ENCODE results near the gene AMDHD2. TPM values are rescaled to one million over a fixed set of nuclear protein-coding genes. Genes with fewer than 3 reads are reported as not detected.
"Not testable (repeated sequence)": the region's sequence is repeated elsewhere in the genome, so short reads cannot be mapped to it uniquely, and the experiment has no call there.

AMDHD2 gene
- polyA plus RNA-seq, 4 donors, result 26.7 to 120 (median 36.0) TPM

DNA sequence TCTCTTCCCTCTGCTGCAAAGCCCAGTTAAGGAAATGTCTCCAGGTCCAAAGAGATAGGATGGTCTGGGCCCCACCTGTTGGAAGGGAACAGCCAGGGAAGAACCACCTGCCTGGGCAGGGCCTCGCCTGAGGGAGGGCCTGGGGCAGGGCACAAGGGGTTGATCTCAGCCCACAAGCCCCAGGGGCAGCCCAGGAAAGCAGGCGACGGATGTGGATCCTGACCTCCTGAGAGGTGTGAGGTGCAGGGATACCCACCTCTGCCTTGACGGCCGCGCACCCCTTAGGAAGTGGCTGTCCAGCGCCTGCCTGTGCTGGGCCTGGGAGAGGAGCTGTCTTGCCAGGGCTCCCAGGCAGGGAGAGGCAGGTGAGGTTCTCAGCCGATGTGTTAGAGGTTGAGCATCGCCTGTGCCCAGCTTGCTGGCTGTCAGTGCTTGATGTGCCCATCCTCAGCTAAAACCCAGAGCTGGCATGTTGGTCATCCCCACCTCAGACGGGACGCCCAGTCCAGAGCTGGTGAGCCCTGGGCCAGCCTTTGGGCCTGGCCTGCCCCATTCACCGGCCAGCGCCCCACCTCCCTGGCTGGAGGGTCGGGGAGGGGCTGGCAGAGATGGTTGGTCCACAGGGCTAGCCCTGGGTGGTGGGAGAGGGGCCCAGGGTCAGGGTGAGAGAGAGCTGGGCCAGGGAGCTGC is 10.6 kb downstream of the AMDHD2 start:
- no peaks in the 10 kb centered on the region for H3K27me3 ChIP-seq (ENCODE audit: control insufficient read depth in 3 of 3, insufficient read depth in 3 of 3, low read length in 3 of 3)
- 77 to 84% (median 79%) methylated on average over 13 to 14 of the region's 14 CpGs for WGBS, 3 donors
- FAIRE-seq, result no peak
- peak overlapping the region in 2 of 3 donors; percentile 79 to 89 for H3K27ac ChIP-seq (ENCODE audit: low read depth in 1 of 3, low read length in 2 of 3)
- peaks cover 0 to 54% (median 8%) of the 10 kb centered on the region in 3 donors for H3K36me3 ChIP-seq (ENCODE audit: control insufficient read depth in 3 of 3, insufficient read depth in 2 of 3, low read depth in 1 of 3, low read length in 3 of 3)
- H3K9me3 ChIP-seq (ENCODE audit: control insufficient read depth in 2 of 2, insufficient read depth in 1 of 2, low read depth in 1 of 2, low read length in 1 of 2), result no peaks in the 10 kb centered on the region
- H3K4me1 ChIP-seq (ENCODE audit: control insufficient read depth in 3 of 3, insufficient read depth in 2 of 3, low read depth in 1 of 3, low read length in 2 of 3), result peaks cover 0 to 37% (median 5%) of the 10 kb centered on the region in 3 donors
- no peak for DNase-seq
- H3K4me3 ChIP-seq (ENCODE audit: low read depth in 1 of 3, low read length in 3 of 3), result peak overlapping the region in 1 of 3 donors; percentile 46

DNA sequence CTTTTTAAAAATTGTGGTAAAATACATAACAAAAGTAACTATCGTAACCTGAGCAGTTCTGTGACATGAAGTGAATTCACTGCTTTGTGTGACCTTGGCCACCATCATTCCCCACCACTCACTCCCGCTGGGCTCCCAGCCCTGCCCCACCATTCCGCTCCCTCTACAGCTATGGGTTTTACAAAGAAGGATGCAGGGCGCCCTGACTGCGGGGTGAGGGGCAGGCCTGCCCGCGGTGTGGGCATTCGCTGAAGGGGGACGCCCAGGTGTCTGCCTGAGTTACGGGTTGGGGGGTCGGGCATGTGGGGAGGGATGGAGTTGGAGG is 11.2 kb downstream of the AMDHD2 start, which contains the start of gene CEMP1:
TSS of gene CEMP1 (minus strand) at position 38 of the 325 bp plus-strand sequence. CDS start 335 bp downstream, outside the sequence.
- Histone ChIP-seq H3K4me3 (ENCODE audit: low read depth in 1 of 3, low read length in 3 of 3) (peak within 1 kb of the TSS; percentile 50 to 76 (median 66)), H3K27ac (ENCODE audit: low read depth in 1 of 3, low read length in 2 of 3) (peak within 1 kb of the TSS; percentile 98 to 99 (median 98)), H3K27me3 (ENCODE audit: control insufficient read depth in 3 of 3, insufficient read depth in 3 of 3, low read length in 3 of 3) (no peaks in the 10 kb centered on the region), H3K9me3 (ENCODE audit: control insufficient read depth in 2 of 2, insufficient read depth in 1 of 2, low read depth in 1 of 2, low read length in 1 of 2) (no peaks in the 10 kb centered on the region), H3K36me3 (ENCODE audit: control insufficient read depth in 3 of 3, insufficient read depth in 2 of 3, low read depth in 1 of 3, low read length in 3 of 3) (peaks cover 0 to 49% (median 8%) of the 10 kb centered on the region in 3 donors), H3K4me1 (ENCODE audit: control insufficient read depth in 3 of 3, insufficient read depth in 2 of 3, low read depth in 1 of 3, low read length in 2 of 3) (peaks cover 0 to 31% (median 5%) of the 10 kb centered on the region in 3 donors)
- 12 to 19% (median 13%) methylated on average over 11 of the region's 11 CpGs for WGBS, 3 donors
- no peak for DNase-seq
- FAIRE-seq, result no peak

DNA sequence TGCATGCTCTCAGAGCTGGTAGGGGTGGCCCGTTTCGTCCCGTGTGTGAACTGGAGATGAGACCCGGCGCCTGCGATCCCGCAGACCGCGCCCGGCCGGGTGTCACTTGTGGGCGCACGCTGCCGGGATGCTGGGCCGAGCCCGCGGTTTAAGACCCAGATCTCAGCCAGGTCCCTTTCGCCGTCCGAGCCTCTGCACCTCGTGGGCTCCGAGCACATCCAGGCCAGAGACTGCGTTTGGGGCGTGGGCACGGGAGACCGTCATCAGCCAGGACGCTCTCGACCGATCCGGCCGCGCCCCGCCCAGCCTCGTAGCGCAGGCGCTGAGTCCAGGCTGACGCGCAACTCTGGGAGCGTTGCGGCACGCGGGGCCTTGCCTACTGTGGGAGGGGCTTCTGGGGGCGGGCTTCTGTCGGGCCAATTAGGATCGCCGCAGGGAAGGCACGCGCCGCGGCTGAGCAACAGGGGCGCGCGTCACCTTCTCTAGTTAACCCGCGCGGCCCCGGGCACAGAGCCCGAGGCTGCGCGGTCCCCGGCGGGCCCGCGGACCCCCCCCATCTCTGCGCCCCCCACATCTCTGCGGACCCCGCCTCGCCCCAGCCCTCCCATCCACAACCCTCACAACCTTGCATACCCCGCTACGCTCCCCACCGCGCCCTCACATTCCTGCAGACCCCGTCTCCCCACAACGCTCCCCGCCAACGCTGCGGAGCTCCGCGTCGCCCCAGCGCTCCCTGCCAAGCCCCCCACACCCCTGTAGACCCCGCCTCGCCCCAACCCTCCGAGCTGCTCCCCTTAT is 11.7 kb downstream of the AMDHD2 start:
- 0 to 1% (median 1%) methylated on average over 57 to 84 of the region's 84 CpGs for WGBS, 3 donors
- H3K27ac ChIP-seq (ENCODE audit: low read depth in 1 of 3, low read length in 2 of 3), result peak overlapping the region; percentile 98 to 99 (median 98)
- no peaks in the 10 kb centered on the region for H3K27me3 ChIP-seq (ENCODE audit: control insufficient read depth in 3 of 3, insufficient read depth in 3 of 3, low read length in 3 of 3)
- no peak for FAIRE-seq
- no peaks in the 10 kb centered on the region for H3K9me3 ChIP-seq (ENCODE audit: control insufficient read depth in 2 of 2, insufficient read depth in 1 of 2, low read depth in 1 of 2, low read length in 1 of 2)
- peaks cover 0 to 31% (median 5%) of the 10 kb centered on the region in 3 donors for H3K4me1 ChIP-seq (ENCODE audit: control insufficient read depth in 3 of 3, insufficient read depth in 2 of 3, low read depth in 1 of 3, low read length in 2 of 3)
- peak; percentile 99 for DNase-seq
- peaks cover 0 to 43% (median 8%) of the 10 kb centered on the region in 3 donors for H3K36me3 ChIP-seq (ENCODE audit: control insufficient read depth in 3 of 3, insufficient read depth in 2 of 3, low read depth in 1 of 3, low read length in 3 of 3)
- H3K4me3 ChIP-seq (ENCODE audit: low read depth in 1 of 3, low read length in 3 of 3), result peak overlapping the region; percentile 50 to 76 (median 66)

DNA sequence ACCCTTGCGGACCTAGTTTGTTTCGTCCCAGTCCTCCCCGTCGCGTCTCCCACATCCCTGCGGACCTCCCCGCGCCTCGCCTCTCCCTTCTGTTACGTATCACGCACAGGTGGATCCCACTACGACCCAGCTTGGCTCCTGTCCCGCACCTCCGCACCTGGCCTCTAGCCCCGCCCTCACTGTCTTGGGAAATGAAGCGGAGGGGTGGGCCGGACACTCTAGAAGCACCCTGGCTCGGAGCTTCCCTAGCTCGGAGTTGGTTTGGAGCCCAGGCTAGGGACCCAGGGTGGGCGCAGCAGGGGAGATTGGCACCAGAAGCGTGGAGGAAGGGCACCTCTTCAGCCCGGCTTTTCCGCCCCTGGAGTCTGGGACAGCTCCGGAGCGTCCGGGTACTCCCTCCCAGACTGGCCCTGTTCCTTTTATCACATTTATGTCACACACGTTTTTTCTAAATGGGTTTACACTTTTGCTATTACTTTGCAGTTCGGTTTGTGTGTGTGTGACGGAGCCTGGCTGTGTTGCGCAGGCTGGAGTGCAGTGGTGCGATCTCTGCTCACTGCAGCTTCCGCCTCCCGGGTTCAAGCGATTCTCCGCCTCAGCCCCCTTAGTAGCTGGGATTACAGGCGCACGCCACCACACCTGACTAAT is 12.4 kb downstream of the AMDHD2 start:
- FAIRE-seq (no peak), DNase-seq (peak; percentile 84 to 91)
- peaks cover 0 to 27% (median 5%) of the 10 kb centered on the region in 3 donors for H3K4me1 ChIP-seq (ENCODE audit: control insufficient read depth in 3 of 3, insufficient read depth in 2 of 3, low read depth in 1 of 3, low read length in 2 of 3)
- no peaks in the 10 kb centered on the region for H3K9me3 ChIP-seq (ENCODE audit: control insufficient read depth in 2 of 2, insufficient read depth in 1 of 2, low read depth in 1 of 2, low read length in 1 of 2)
- H3K36me3 ChIP-seq (ENCODE audit: control insufficient read depth in 3 of 3, insufficient read depth in 2 of 3, low read depth in 1 of 3, low read length in 3 of 3), result peaks cover 0 to 36% (median 8%) of the 10 kb centered on the region in 3 donors
- H3K27ac ChIP-seq (ENCODE audit: low read depth in 1 of 3, low read length in 2 of 3), result peak overlapping the region; percentile 98 to 99 (median 98)
- no peaks in the 10 kb centered on the region for H3K27me3 ChIP-seq (ENCODE audit: control insufficient read depth in 3 of 3, insufficient read depth in 3 of 3, low read length in 3 of 3)
- WGBS, 3 donors, result 0 to 1% (median 1%) methylated on average over 37 of the region's 37 CpGs
- peak overlapping the region; percentile 50 to 76 (median 66) for H3K4me3 ChIP-seq (ENCODE audit: low read depth in 1 of 3, low read length in 3 of 3)

DNA sequence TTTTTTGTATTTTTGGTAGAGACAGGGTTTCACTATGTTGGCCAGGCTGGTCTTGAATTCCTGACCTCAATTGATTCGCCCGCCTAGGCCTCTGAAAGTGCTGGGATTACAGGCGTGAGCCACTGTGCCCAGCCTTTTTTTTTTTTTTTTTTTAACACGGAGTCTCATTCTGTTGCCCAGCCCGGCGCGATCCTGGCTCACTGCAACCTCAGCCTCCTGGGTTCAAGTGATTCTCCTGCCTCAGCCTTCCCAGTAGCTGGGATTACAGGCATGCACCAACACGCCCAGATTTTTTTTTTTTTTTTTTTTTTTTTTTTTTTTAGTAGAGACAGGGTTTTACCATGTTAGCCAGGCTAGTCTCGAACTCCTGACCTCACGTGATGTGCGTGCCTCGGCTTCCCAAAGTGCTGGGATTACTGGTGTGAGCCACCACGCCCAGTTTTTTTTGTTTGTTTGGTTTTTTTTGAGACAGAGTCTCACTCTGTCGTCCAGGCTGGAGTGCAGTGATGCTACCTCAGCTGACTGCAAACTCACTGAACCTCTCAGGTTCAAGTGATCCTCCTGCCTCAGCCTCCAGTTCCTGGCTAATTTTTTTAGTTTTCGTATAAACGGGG is 13.1 kb downstream of the AMDHD2 start:
- not testable (repeated sequence) for H3K27me3 ChIP-seq (ENCODE audit: control insufficient read depth in 3 of 3, insufficient read depth in 3 of 3, low read length in 3 of 3); DNase-seq; H3K9me3 ChIP-seq (ENCODE audit: control insufficient read depth in 2 of 2, insufficient read depth in 1 of 2, low read depth in 1 of 2, low read length in 1 of 2); FAIRE-seq
- H3K36me3 ChIP-seq (ENCODE audit: control insufficient read depth in 3 of 3, insufficient read depth in 2 of 3, low read depth in 1 of 3, low read length in 3 of 3), result peaks cover 0 to 29% (median 8%) of the 10 kb centered on the region in 3 donors
- H3K4me1 ChIP-seq (ENCODE audit: control insufficient read depth in 3 of 3, insufficient read depth in 2 of 3, low read depth in 1 of 3, low read length in 2 of 3), result peaks cover 0 to 21% (median 5%) of the 10 kb centered on the region in 3 donors
- H3K27ac ChIP-seq (ENCODE audit: low read depth in 1 of 3, low read length in 2 of 3), result peak overlapping the region; percentile 98 to 99 (median 98)
- H3K4me3 ChIP-seq (ENCODE audit: low read depth in 1 of 3, low read length in 3 of 3), result peak overlapping the region in 1 of 3 donors; percentile 66
- WGBS, 3 donors, result 22 to 27% (median 22%) methylated on average over 16 of the region's 16 CpGs

DNA sequence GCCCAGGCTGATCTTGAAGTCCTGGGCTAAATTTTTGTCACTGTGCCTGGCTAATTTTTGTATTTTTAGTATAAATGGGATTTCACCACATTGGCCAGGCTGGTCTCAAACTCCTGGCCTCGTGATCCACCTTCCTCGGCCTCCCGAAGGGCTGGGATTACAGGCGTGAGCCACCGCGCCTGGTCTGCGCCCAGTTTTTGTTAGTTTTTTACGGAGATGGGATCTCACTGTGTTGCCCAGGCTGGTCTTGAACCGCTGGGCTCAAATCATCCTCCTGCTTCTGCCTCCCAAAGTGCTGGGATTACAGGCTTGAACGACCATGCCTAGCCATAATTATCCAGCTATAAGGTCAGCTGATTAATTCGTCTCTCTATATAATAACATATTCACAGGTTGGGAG is 13.7 kb downstream of the AMDHD2 start:
- Histone ChIP-seq H3K27ac (ENCODE audit: low read depth in 1 of 3, low read length in 2 of 3) (no peak overlapping the region), H3K4me3 (ENCODE audit: low read depth in 1 of 3, low read length in 3 of 3) (no peak overlapping the region), H3K9me3 (ENCODE audit: control insufficient read depth in 2 of 2, insufficient read depth in 1 of 2, low read depth in 1 of 2, low read length in 1 of 2) (no peaks in the 10 kb centered on the region), H3K4me1 (ENCODE audit: control insufficient read depth in 3 of 3, insufficient read depth in 2 of 3, low read depth in 1 of 3, low read length in 2 of 3) (peaks cover 0 to 17% (median 5%) of the 10 kb centered on the region in 3 donors), H3K36me3 (ENCODE audit: control insufficient read depth in 3 of 3, insufficient read depth in 2 of 3, low read depth in 1 of 3, low read length in 3 of 3) (peaks cover 0 to 23% (median 5%) of the 10 kb centered on the region in 3 donors), H3K27me3 (ENCODE audit: control insufficient read depth in 3 of 3, insufficient read depth in 3 of 3, low read length in 3 of 3) (no peaks in the 10 kb centered on the region)
- no peak for FAIRE-seq
- 86 to 89% (median 89%) methylated on average over 11 of the region's 11 CpGs for WGBS, 3 donors
- DNase-seq, result no peak

DNA sequence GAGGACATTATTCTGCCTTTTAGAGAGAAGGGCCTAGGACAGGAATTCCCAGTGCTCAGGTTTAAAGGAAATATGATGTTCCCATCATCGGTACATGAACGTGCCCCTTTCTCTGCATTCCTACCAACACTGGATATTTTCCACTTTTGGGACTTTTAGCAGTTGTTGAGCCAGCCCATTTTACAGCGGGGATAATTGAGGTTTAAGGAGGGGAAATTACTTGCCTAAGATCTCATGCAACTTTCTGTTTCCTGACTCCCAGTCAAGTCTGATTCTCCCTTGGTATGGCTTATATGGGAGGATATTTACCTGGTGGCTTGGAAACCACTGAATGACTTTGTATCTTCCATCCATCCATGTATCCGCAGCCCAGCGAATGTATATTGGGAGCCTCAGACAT is 14.2 kb downstream of the AMDHD2 start:
- Histone ChIP-seq H3K36me3 (ENCODE audit: control insufficient read depth in 3 of 3, insufficient read depth in 2 of 3, low read depth in 1 of 3, low read length in 3 of 3) (peaks cover 0 to 21% (median 4%) of the 10 kb centered on the region in 3 donors), H3K4me1 (ENCODE audit: control insufficient read depth in 3 of 3, insufficient read depth in 2 of 3, low read depth in 1 of 3, low read length in 2 of 3) (peaks cover 2 to 20% (median 5%) of the 10 kb centered on the region in 3 donors)
- FAIRE-seq; H3K27ac ChIP-seq (ENCODE audit: low read depth in 1 of 3, low read length in 2 of 3); H3K9me3 ChIP-seq (ENCODE audit: control insufficient read depth in 2 of 2, insufficient read depth in 1 of 2, low read depth in 1 of 2, low read length in 1 of 2); H3K27me3 ChIP-seq (ENCODE audit: control insufficient read depth in 3 of 3, insufficient read depth in 3 of 3, low read length in 3 of 3); H3K4me3 ChIP-seq (ENCODE audit: low read depth in 1 of 3, low read length in 3 of 3); DNase-seq: not testable (repeated sequence)
- WGBS, 3 donors, result 89 to 94% (median 92%) methylated on average over 5 of the region's 5 CpGs

DNA sequence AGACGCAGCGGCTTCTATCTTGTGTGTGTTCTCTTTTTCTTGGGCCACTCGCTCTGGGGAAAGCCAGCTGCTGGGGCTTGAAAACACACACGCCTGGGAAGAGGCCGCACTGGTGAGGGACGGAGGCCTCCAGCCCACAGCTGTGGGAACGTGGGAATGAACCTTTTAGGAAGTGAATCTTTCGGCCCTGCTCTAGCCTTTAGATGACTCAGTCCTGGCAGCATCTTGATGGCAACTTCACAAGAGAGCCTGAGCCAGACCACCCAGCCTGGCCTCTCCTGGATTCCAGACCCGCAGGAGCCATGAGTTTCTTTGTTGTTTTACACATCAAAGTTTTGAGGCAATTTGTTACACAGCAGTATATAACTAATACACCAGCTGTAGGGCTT is 15.4 kb downstream of the AMDHD2 start:
- no peaks in the 10 kb centered on the region for H3K9me3 ChIP-seq (ENCODE audit: control insufficient read depth in 2 of 2, insufficient read depth in 1 of 2, low read depth in 1 of 2, low read length in 1 of 2)
- no peak for FAIRE-seq

More for the DNA sequence above, 15.4 kb downstream of the AMDHD2 start:
- no peak for DNase-seq
- 74 to 87% (median 87%) methylated on average over 9 of the region's 9 CpGs for WGBS, 3 donors
- Histone ChIP-seq H3K4me3 (ENCODE audit: low read depth in 1 of 3, low read length in 3 of 3) (no peak overlapping the region), H3K36me3 (ENCODE audit: control insufficient read depth in 3 of 3, insufficient read depth in 2 of 3, low read depth in 1 of 3, low read length in 3 of 3) (peaks cover 0 to 18% (median 0%) of the 10 kb centered on the region in 3 donors), H3K27ac (ENCODE audit: low read depth in 1 of 3, low read length in 2 of 3) (peak overlapping the region in 1 of 3 donors; percentile 43), H3K27me3 (ENCODE audit: control insufficient read depth in 3 of 3, insufficient read depth in 3 of 3, low read length in 3 of 3) (no peaks in the 10 kb centered on the region), H3K4me1 (ENCODE audit: control insufficient read depth in 3 of 3, insufficient read depth in 2 of 3, low read depth in 1 of 3, low read length in 2 of 3) (peaks cover 4 to 26% (median 5%) of the 10 kb centered on the region in 3 donors)
